GM18505 (cell line): ENCODE measurements around the gene ARSG.

Experiments used
- ATAC-seq: cut with Tn5 transposase; IDR thresholded peaks from one replicate; pipeline ENCODE4 v1.9.1; 2021; ENCODE audit not compliant: unreplicated experiment
- POLR2A ChIP-seq: IDR thresholded peaks from 4 replicates; pipeline ENCODE4 v1.6.1; 2011; ENCODE audit warnings: borderline replicate concordance; ENCODE audit not compliant: insufficient read depth, insufficient read length; ENCODE audit errors: extremely low read depth

Gene ARSG

DNA sequence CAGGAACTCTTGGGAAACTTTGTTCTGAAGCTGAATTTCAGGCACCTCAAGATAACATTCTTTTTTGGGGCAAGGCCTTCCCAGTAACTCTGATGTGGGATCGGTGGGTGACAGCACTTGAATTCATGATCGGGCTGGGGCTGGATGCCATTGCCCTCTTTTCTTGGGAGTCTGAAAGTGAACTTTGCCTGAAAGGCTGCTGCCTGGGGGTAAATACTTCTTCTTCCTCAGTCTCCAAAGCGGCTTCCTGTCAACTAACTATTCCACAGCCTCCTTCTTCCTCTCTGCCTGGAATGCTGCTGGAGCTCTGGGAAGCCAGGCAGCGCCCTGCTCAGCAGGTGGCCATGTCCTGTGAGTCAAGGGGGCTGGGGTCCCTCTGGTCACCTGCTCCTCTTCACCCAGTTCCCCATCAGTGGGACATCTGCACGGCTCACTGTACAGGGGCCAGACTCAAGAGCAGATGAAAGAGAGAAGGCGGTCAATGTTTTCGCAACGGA, 86.5 kb downstream of the ARSG start:
- ATAC-seq, result no peak
- no peak for TF ChIP-seq POLR2A

DNA sequence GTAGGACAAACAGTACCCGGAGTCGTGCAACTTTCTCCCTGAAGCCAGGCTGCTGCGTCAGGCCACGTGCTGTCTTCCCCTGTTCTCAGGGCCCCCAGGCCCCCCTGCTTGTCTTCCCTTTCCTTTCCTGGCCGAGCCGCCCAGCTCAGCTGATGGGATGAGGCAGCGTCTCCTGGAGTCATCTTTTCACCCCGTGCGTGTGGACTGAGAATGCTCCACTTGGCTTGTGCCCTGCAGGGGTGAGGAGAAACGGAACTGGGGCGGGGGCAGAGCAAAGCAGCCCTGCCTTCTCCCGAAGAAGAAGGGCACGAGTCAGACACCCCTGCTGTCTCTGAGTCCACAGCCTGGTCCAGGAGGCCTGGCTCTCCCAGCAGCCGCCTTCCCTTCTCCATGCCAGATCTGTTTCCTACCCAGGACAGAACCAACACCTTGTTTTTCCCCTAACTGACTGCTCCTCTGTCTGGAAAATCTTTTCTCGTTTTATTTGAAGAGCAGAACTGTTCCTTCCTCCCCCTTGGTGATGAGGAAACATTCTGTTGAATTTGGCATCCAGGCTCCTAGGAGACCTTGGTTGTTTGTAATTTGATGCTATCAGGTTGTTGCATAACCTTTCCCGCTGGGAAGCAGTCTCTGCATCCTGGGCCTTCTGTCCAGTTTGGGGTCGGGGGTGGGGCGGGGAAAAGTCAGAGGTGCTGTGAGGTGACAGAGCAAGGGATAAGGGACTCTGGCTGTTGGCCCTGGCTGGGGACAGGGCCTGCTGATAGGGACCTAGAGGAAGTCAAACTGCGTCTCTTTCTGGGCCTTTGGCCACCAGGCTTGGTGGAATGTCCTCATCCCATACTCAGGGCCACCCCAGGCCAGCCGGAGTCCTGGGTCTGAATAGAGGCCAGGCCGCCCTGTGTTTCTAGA, 87.2 kb downstream of the ARSG start:
- ATAC-seq, result no peak
- no peak for TF ChIP-seq POLR2A

- no peak for TF ChIP-seq POLR2A
- ATAC-seq, result no peak
These were observed 87.8 kb downstream of the ARSG start for GRCh38 chr17:68379177-68379510.

GRCh38 chr17:68379692-68380677, 88.7 kb downstream of the ARSG start:
- TF ChIP-seq POLR2A, result no peak
- no peak for ATAC-seq

- no peak for TF ChIP-seq POLR2A
- no peak for ATAC-seq
These were observed 90.0 kb downstream of the ARSG start for GRCh38 chr17:68381076-68381900.

GRCh38 chr17:68382582-68383085, 91.3 kb downstream of the ARSG start:
- ATAC-seq, result no peak
- no peak for TF ChIP-seq POLR2A

DNA sequence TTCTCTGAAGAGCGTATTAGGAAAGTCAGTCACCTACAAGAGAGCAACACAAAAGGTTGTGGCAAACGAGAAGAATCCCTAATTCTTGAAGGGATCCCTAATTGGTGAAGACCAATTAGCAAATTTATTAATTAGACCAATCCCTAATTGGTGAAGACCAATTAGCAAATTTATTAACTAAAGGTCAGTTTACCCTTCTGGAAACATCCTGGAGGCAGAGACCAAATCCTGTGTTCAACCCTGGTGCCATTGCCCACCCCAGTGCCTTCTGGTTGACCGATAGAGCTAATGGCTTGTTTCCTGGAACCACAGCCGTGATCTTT, 91.8 kb downstream of the ARSG start:
- TF ChIP-seq POLR2A, result no peak
- no peak for ATAC-seq

DNA sequence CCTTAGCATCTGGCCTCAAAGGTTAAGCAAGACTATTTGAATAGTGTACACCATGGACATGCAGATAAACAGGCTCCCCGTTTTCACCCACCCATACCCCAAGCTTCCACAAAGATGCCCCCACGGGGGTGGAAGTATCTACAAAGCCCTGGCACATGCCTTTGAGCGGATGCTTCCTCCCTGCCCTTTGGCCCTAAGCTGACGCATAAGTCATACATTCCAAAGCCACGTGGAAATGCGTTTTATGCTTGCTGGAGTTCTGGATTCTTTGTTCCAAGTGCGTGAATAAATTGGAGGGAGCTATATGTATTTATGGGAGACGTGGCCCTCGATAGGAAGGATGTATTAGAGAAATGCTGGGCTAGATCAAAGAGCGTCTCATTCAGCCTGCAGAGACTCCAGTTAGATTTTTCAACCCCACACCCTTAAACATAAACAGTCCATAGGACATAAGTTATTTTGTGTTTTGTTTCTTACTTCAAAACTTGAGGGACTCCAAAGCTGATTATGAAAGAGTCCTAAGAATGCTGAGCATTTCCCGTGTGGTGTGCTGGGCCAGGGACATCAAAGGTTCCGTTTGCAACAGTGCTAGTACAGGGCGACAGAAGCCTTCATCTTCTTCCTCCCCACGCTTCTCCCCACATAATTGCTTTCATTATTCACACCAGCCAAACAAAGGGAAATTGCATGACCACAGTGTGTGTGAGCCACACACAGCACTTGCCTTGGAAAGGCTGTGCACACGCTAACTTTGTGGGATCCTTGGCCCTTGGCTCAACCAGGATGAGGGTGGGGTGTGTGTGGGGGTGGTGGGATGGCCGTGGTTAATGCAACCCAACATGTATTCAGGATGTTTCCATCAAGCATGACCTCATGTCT, 92.4 kb downstream of the ARSG start:
- no peak for TF ChIP-seq POLR2A
- no peak for ATAC-seq

DNA sequence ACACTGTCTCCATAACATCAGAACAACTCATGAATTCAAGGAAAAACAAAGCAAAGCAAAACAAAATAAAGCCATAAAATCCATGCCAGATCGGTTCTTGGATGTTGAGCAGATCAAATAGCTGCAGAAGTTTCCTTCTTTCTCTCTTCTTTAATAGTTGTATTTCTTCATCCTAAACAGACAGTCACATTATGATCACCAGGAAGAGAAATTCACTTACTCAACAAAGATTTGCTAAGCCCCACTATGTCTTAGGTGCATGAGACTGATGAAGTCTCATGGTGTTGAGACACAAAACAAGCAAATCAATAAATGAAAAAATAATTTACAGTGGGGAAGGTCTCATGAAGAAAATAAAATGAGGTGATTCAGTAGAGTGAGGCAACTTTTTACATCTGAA, 93.2 kb downstream of the ARSG start:
- ATAC-seq, result no peak
- TF ChIP-seq POLR2A, result no peak

GRCh38 chr17:68384941-68385340, 93.6 kb downstream of the ARSG start:
- no peak for TF ChIP-seq POLR2A
- ATAC-seq, result no peak

GRCh38 chr17:68385490-68386215, 94.4 kb downstream of the ARSG start:
- TF ChIP-seq POLR2A, result no peak
- no peak for ATAC-seq
